Measurements from ENCODE around the gene RGS7.

DNA sequence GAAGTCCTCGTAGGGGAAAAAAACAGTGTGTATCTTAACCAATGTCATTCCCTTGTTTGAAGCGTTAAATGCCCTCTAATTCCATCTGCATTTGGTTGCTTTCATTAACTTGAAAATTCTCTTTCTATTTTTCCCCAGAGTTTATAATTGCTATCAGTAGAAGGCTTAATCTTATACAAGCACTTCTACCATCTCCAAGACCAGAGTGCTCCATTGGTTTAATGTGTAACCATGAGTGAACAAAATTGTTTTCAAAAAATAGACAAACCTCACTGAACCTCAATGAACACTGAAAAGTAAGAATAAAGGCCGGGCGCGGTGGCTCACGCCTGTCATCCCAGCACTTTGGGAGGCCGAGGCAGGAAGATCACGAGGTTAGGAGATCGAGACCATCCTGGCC, 141.3 kb downstream of the RGS7 start:
- no peak for TF ChIP-seq BHLHE40 (IDR thresholded peaks at IDR 0.05; ENCODE audit: low read depth, low read length)
- TF ChIP-seq, protein P1, sequence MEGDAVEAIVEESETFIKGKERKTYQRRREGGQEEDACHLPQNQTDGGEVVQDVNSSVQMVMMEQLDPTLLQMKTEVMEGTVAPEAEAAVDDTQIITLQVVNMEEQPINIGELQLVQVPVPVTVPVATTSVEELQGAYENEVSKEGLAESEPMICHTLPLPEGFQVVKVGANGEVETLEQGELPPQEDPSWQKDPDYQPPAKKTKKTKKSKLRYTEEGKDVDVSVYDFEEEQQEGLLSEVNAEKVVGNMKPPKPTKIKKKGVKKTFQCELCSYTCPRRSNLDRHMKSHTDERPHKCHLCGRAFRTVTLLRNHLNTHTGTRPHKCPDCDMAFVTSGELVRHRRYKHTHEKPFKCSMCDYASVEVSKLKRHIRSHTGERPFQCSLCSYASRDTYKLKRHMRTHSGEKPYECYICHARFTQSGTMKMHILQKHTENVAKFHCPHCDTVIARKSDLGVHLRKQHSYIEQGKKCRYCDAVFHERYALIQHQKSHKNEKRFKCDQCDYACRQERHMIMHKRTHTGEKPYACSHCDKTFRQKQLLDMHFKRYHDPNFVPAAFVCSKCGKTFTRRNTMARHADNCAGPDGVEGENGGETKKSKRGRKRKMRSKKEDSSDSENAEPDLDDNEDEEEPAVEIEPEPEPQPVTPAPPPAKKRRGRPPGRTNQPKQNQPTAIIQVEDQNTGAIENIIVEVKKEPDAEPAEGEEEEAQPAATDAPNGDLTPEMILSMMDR (conservative IDR thresholded peaks at IDR 0.05; ENCODE audit: low read depth, low read length): no peak
- TF ChIP-seq CEBPB (IDR thresholded peaks at IDR 0.05; ENCODE audit: low read depth, low read length): no peak
- TF ChIP-seq POLR2A (IDR thresholded peaks at IDR 0.05; ENCODE audit: low read depth, low read length): no peak
- no peak for TF ChIP-seq MAFK (IDR thresholded peaks at IDR 0.05; ENCODE audit: low read depth, low read length)
- TF ChIP-seq, protein P2, sequence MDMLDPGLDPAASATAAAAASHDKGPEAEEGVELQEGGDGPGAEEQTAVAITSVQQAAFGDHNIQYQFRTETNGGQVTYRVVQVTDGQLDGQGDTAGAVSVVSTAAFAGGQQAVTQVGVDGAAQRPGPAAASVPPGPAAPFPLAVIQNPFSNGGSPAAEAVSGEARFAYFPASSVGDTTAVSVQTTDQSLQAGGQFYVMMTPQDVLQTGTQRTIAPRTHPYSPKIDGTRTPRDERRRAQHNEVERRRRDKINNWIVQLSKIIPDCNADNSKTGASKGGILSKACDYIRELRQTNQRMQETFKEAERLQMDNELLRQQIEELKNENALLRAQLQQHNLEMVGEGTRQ (IDR thresholded peaks at IDR 0.05; ENCODE audit: low read depth, low read length): no peak
- no peak for TF ChIP-seq RAD21 (IDR thresholded peaks at IDR 0.05; ENCODE audit: low read length)
- no peak for TF ChIP-seq MAZ (IDR thresholded peaks at IDR 0.05; ENCODE audit: borderline replicate concordance, low read depth, low read length)
- TF ChIP-seq SMC3 (IDR thresholded peaks at IDR 0.05; ENCODE audit: low read depth, low read length): no peak
- TF ChIP-seq MXI1 (IDR thresholded peaks at IDR 0.05; ENCODE audit: borderline replicate concordance, low read depth, low read length): no peak
- TF ChIP-seq RFX5 (IDR thresholded peaks at IDR 0.05; ENCODE audit: low read depth, low read length): no peak
- TF ChIP-seq NFE2L2 (IDR thresholded peaks at IDR 0.05; ENCODE audit: low read depth, low read length): no peak
- TF ChIP-seq RCOR1 (IDR thresholded peaks at IDR 0.05; ENCODE audit: insufficient replicate concordance, low read length): no peak

All from IMR-90 (cell line).